IMR-90 (cell line): ENCODE results near the gene MAGI2. TPM values are rescaled to one million over a fixed set of nuclear protein-coding genes. Genes with fewer than 3 reads are reported as not detected.
"Not testable (repeated sequence)": the region's sequence is repeated elsewhere in the genome, so short reads cannot be mapped to it uniquely, and the experiment has no call there.

ENCODE experiments used
- ATAC-seq: fragments of 200-7000 bp; cut with Tn5 transposase; 2 replicates; pipeline ENCODE4 v1.9.1; 2020; ENCODE audit warnings: low read depth, mild to moderate bottlenecking, moderate library complexity
- BruUV-seq: library from RNA; stranded (reverse); fragments of 400-500 nt; replicated peaks from 2 replicates; lab custom pipeline; 2021; lab: Mats Ljungman, UMichigan
- CTCF ChIA-PET: fragments of 300-600 bp; formaldehyde crosslinking; extraction: SDS; loops from one replicate; lab custom pipeline; 2021; ENCODE audit warnings: antibody characterized with exemption; lab: Yijun Ruan, JAX
- POLR2A ChIA-PET: fragments of 300-600 bp; sonication (Branson Sonifier 250); formaldehyde crosslinking; loops from one replicate; lab custom pipeline; 2022; ENCODE audit warnings: antibody characterized with exemption; ENCODE audit not compliant: unreplicated experiment; lab: Charles Lee
- DNase-seq: peaks from one replicate; pipeline ENCODE4 v3.0.0; 2013
- H2AFZ ChIP-seq: replicated peaks from 2 replicates; pipeline ENCODE3; 2013; ENCODE audit warnings: low read length, mild to moderate bottlenecking; ENCODE audit not compliant: poor library complexity
- H2AK5ac ChIP-seq: 2 replicates; pipeline ENCODE4 v1.6.1; 2013; ENCODE audit warnings: low read depth, low read length, inconsistent platforms
- H2AK9ac ChIP-seq: replicated peaks from 2 replicates; pipeline ENCODE3; 2013; ENCODE audit warnings: mild to moderate bottlenecking, low read depth, low read length, moderate library complexity; ENCODE audit not compliant: poor library complexity
- H2BK120ac ChIP-seq: 2 replicates; pipeline ENCODE4 v1.6.1; 2013; ENCODE audit warnings: low read depth, low read length, inconsistent platforms
- H2BK15ac ChIP-seq: 3 replicates; pipeline ENCODE4 v1.6.1; 2013; ENCODE audit warnings: low read depth, low read length, inconsistent platforms
- H2BK20ac ChIP-seq: 2 replicates; pipeline ENCODE4 v1.6.1; 2013; ENCODE audit warnings: low read depth, mild to moderate bottlenecking, inconsistent platforms, low read length, moderate library complexity
- H2BK5ac ChIP-seq: 2 replicates; pipeline ENCODE4 v1.6.1; 2013; ENCODE audit warnings: mild to moderate bottlenecking, low read depth, low read length, inconsistent platforms; ENCODE audit not compliant: poor library complexity, severe bottlenecking
- H3K14ac ChIP-seq: replicated peaks from 2 replicates; pipeline ENCODE4 v1.6.1; 2013; ENCODE audit warnings: low read depth, low read length, inconsistent platforms
- H3K18ac ChIP-seq: 2 replicates; pipeline ENCODE4 v1.6.1; 2013; ENCODE audit warnings: low read depth, low read length, control low read depth
- H3K23ac ChIP-seq: 2 replicates; pipeline ENCODE4 v1.6.1; 2013; ENCODE audit warnings: low read depth, low read length, inconsistent platforms
- H3K27ac ChIP-seq: 2 replicates; pipeline ENCODE4 v1.5.1; 2013; ENCODE audit warnings: mild to moderate bottlenecking, control low read depth, low read length; ENCODE audit not compliant: insufficient read depth
- H3K27me3 ChIP-seq: 2 replicates; pipeline ENCODE4 v1.6.1; 2013; ENCODE audit warnings: low read length; ENCODE audit not compliant: control insufficient read depth, insufficient read depth
- H3K36me3 ChIP-seq: 2 replicates; pipeline ENCODE4 v1.6.1; 2013; ENCODE audit warnings: low read length, mixed read lengths; ENCODE audit not compliant: control insufficient read depth, insufficient read depth
- H3K4ac ChIP-seq: 2 replicates; pipeline ENCODE4 v1.6.1; 2013; ENCODE audit warnings: low read depth, low read length, inconsistent platforms
- H3K4me1 ChIP-seq: 2 replicates; pipeline ENCODE4 v1.6.1; 2013; ENCODE audit warnings: low read length, mixed read lengths; ENCODE audit not compliant: control insufficient read depth, insufficient read depth
- H3K4me2 ChIP-seq: 2 replicates; pipeline ENCODE4 v1.6.1; 2013; ENCODE audit warnings: low read depth, mild to moderate bottlenecking, control low read depth, low read length, moderate library complexity
- H3K4me3 ChIP-seq: 2 replicates; pipeline ENCODE4 v1.5.1; 2013; ENCODE audit warnings: low read depth, mild to moderate bottlenecking, control low read depth, low read length, moderate library complexity; ENCODE audit not compliant: insufficient read depth
- H3K56ac ChIP-seq: 2 replicates; pipeline ENCODE4 v1.6.1; 2013; ENCODE audit warnings: low read length, inconsistent platforms; ENCODE audit not compliant: insufficient read depth; ENCODE audit errors: extremely low read depth
- H3K79me1 ChIP-seq, 2 experiments: 2 replicates each; pipeline ENCODE4 v1.6.1; 2013; ENCODE audit warnings: low read length in 2 of 2, inconsistent platforms in 1 of 2, low read depth in 1 of 2
- H3K9ac ChIP-seq: 2 replicates; pipeline ENCODE4 v1.6.1; 2013; ENCODE audit warnings: low read depth, low read length, control low read depth
- H3K9me1 ChIP-seq: 2 replicates; pipeline ENCODE4 v1.6.1; 2013; ENCODE audit warnings: low read length, inconsistent platforms; ENCODE audit not compliant: insufficient read depth
- H3K9me3 ChIP-seq: 2 replicates; pipeline ENCODE4 v1.6.1; 2013; ENCODE audit warnings: low read length; ENCODE audit not compliant: control insufficient read depth, insufficient read depth
- H4K20me1 ChIP-seq: 2 replicates; pipeline ENCODE4 v1.6.1; 2013; ENCODE audit warnings: low read length, inconsistent platforms; ENCODE audit not compliant: insufficient read depth
- H4K5ac ChIP-seq: 2 replicates; pipeline ENCODE4 v1.6.1; 2013; ENCODE audit warnings: mild to moderate bottlenecking, low read depth, low read length, control low read depth
- H4K8ac ChIP-seq, 2 experiments: 2 replicates each; pipeline ENCODE4 v1.6.1; 2013; ENCODE audit warnings: low read depth in 2 of 2, low read length in 2 of 2, control low read depth in 1 of 2, inconsistent platforms in 1 of 2
- H4K91ac ChIP-seq: 2 replicates; pipeline ENCODE4 v1.6.1; 2013; ENCODE audit warnings: low read depth, low read length, inconsistent platforms; ENCODE audit not compliant: insufficient read depth
- NFE2L2 ChIP-seq: fragments of 150-350 bp; IDR thresholded peaks from 2 replicates; pipeline ENCODE4 v1.6.1; 2016; ENCODE audit warnings: low read depth, mild to moderate bottlenecking, low read length
- POLR2A ChIP-seq: IDR thresholded peaks from 2 replicates; pipeline ENCODE4 v1.6.1; 2012; ENCODE audit warnings: mild to moderate bottlenecking, low read depth, low read length
- WGBS, 2 experiments: methylation state at CpG; one replicate each; pipeline versions ENCODE4 v1.1.5 to v1.1.7; 2013; ENCODE audit warnings: missing lambda C conversion rate in 2 of 2; ENCODE audit not compliant: insufficient read length in 1 of 2; ENCODE audit errors: extremely low coverage in 2 of 2; 5-methylcytosine and 5-hydroxymethylcytosine counted together
- dilution Hi-C: fragments of 300-500 bp; cut with HindIII; formaldehyde crosslinking; loops from one replicate; pipeline ENCODE4 v1.14.3; 2018; ENCODE audit warnings: low sequenced_read_pairs; ENCODE audit not compliant: unreplicated experiment
- in situ Hi-C: fragments of 300-500 bp; cut with MboI; formaldehyde crosslinking; loops from 3 replicates; pipeline ENCODE4 v1.14.3; 2019; ENCODE audit warnings: low sequenced_read_pairs, inconsistent platforms, mixed read lengths
- intact Hi-C: fragments of 100-400 bp; cut with micrococcal nuclease; formaldehyde crosslinking; loops from 2 replicates; pipeline ENCODE4 v1.10.0; 2022
- polyA plus RNA-seq, 3 experiments: library from polyadenylated mRNA; depleted of rRNA; stranded (reverse); fragments of >200 nt; gene quantifications; 2 replicates each; pipeline ENCODE4 v1.2.3, GENCODE V29; 2012; ENCODE audit warnings: low replicate concordance in 1 of 3
- total RNA-seq: library from RNA; depleted of rRNA; stranded (reverse); fragments of >200 nt; gene quantifications from 2 replicates; pipeline ENCODE4 v1.2.3, GENCODE V29; 2012

Gene MAGI2
- total and polyA plus RNA-seq, 2 of the 4 experiments (the other 2 are of a cell fraction) = 2.5 to 17.9 TPM

GRCh38 chr7:78247910-78248689 lies 1205.4 kb downstream of the MAGI2 start:
- Histone ChIP-seq H3K4me3 (no peak overlapping the region), H2AFZ (no peak overlapping the region), H3K4me2 (no peak overlapping the region), H3K56ac (no peak overlapping the region), H2AK9ac (no peak overlapping the region), H3K79me1 (no peaks in the 10 kb centered on the region), H4K91ac (no peak overlapping the region), H3K27me3 (no peaks in the 10 kb centered on the region), H4K8ac (no peak overlapping the region), H2BK15ac (no peak overlapping the region), H3K9ac (no peak overlapping the region), H4K5ac (no peak overlapping the region), H4K20me1 (no peaks in the 10 kb centered on the region), H3K9me1 (peaks cover 4% of the 10 kb centered on the region; the same call in 1 of the 2 replicates), H3K4me1 (no peaks in the 10 kb centered on the region), H3K18ac (no peak overlapping the region), H3K36me3 (no peaks in the 10 kb centered on the region), H3K9me3 (peaks cover 8% of the 10 kb centered on the region), H2BK20ac (no peak overlapping the region), H3K23ac (no peak overlapping the region), H2BK5ac (no peak overlapping the region), H2BK120ac (no peak overlapping the region), H2AK5ac (no peak overlapping the region), H3K27ac (no peak overlapping the region), H3K4ac (no peak overlapping the region), H3K14ac (no peak overlapping the region)
- dilution Hi-C loops = no loop called here
- TF ChIP-seq POLR2A (no peak), NFE2L2 (no peak)
- ChIA-PET CTCF (interaction anchor here (0.6 kb wide), 1 partner anchor 22 kb away, joined by 4 read pairs; no protein-coding TSS in a partner anchor), POLR2A (no interaction called here)
- in situ Hi-C loops = no loop called here
- ATAC-seq = no peak
- intact Hi-C loops = no loop called here
- DNase-seq = no peak
- no TSS peak for BruUV-seq

- H2AK5ac ChIP-seq, POLR2A ChIA-PET, H4K91ac ChIP-seq, H4K8ac ChIP-seq, BruUV-seq, DNase-seq, H3K27me3 ChIP-seq, ATAC-seq, H3K56ac ChIP-seq, H2AK9ac ChIP-seq, H4K20me1 ChIP-seq, H3K4me2 ChIP-seq, H2BK5ac ChIP-seq, H4K5ac ChIP-seq, H3K4me1 ChIP-seq, dilution Hi-C loops, H3K79me1 ChIP-seq, H2BK15ac ChIP-seq, H2BK20ac ChIP-seq, CTCF ChIA-PET, H3K18ac ChIP-seq, H3K9me3 ChIP-seq, H3K9me1 ChIP-seq, H3K14ac ChIP-seq, in situ Hi-C loops, H3K36me3 ChIP-seq, intact Hi-C loops, H3K23ac ChIP-seq, H3K4ac ChIP-seq, H3K27ac ChIP-seq, H2BK120ac ChIP-seq, H2AFZ ChIP-seq, H3K4me3 ChIP-seq, H3K9ac ChIP-seq: not testable (repeated sequence)
- no CpG with 5 or more reads among the region's 1 CpG for WGBS, 2 experiments
These were observed 1213.3 kb downstream of the MAGI2 start for GRCh38 chr7:78240179-78240578.
